ENCODE data around the gene CMTM3.
"Not testable (repeated sequence)": the region's sequence is repeated elsewhere in the genome, so short reads cannot be mapped to it uniquely, and the experiment has no call there.

Gene CMTM3

GRCh38 chr16:66604376-66605176 is at the start of gene CMTM3:
TSS of gene CMTM3 (plus strand) at chr16:66604704. CDS start at chr16:66604806, 102 bp downstream.
- peak; percentile 85 for DNase-seq

GRCh38 chr16:66560107-66560506 is 44.4 kb upstream of the CMTM3 start:
- no peak for DNase-seq

GRCh38 chr16:66561381-66562080 is 43.0 kb upstream of the CMTM3 start:
- DNase-seq, result no peak

- no peak for DNase-seq
These were observed 42.1 kb upstream of the CMTM3 start for GRCh38 chr16:66562409-66562808.

- DNase-seq, result no peak
These were observed 41.5 kb upstream of the CMTM3 start for GRCh38 chr16:66562986-66563385.

- DNase-seq, result no peak
These were observed 40.8 kb upstream of the CMTM3 start for GRCh38 chr16:66563574-66564334.

GRCh38 chr16:66566051-66566901 is 38.2 kb upstream of the CMTM3 start, which contains the start of gene CMTM1:
TSS of gene CMTM1 (plus strand) at chr16:66566439. CDS start at chr16:66566514, 75 bp downstream.
- no peak for DNase-seq

GRCh38 chr16:66567270-66567669 is 37.2 kb upstream of the CMTM3 start:
- DNase-seq, result not testable (repeated sequence)

GRCh38 chr16:66568355-66568754 is 36.1 kb upstream of the CMTM3 start:
- no peak for DNase-seq

GRCh38 chr16:66569131-66569530 is 35.4 kb upstream of the CMTM3 start:
- no peak for DNase-seq

GRCh38 chr16:66569827-66570405 is 34.6 kb upstream of the CMTM3 start:
- no peak for DNase-seq

- DNase-seq, result no peak
These were observed 32.1 kb upstream of the CMTM3 start for GRCh38 chr16:66572356-66572755.

- no peak for DNase-seq
These were observed 30.4 kb upstream of the CMTM3 start for GRCh38 chr16:66574081-66574480.

- DNase-seq, result no peak
These were observed 30.0 kb upstream of the CMTM3 start for GRCh38 chr16:66574531-66574930.

GRCh38 chr16:66575060-66575459 is 29.4 kb upstream of the CMTM3 start:
- no peak for DNase-seq

- DNase-seq, result no peak
These were observed 28.2 kb upstream of the CMTM3 start for GRCh38 chr16:66576296-66576695.

GRCh38 chr16:66578651-66579531 is 25.6 kb upstream of the CMTM3 start, which contains the start of gene CMTM2:
TSS of gene CMTM2 (plus strand) at chr16:66579463. CDS start at chr16:66579608, 145 bp downstream.
- peak; percentile 42 for DNase-seq

- no peak for DNase-seq
These were observed 23.8 kb upstream of the CMTM3 start for GRCh38 chr16:66580605-66581209.

- DNase-seq, result no peak
These were observed 23.1 kb upstream of the CMTM3 start for GRCh38 chr16:66581246-66581952.
